ENCODE measurements around the gene RHBDD1. TPM values are rescaled to one million over a fixed set of nuclear protein-coding genes. Genes with fewer than 3 reads are reported as not detected.

The RHBDD1 gene
- total and polyA plus RNA-seq, 8 donors: 22.8 to 40.1 (median 25.3) TPM

GRCh38 chr2:226894752-226895151, 58.9 kb downstream of the RHBDD1 start:
- Histone ChIP-seq H3K4me1 (no peaks in the 10 kb centered on the region), H3K4me3 (no peak overlapping the region), H3K27ac (no peak overlapping the region), H3K9me3 (no peaks in the 10 kb centered on the region), H3K36me3 (peaks cover 0 to 7% of the 10 kb centered on the region in 2 donors), H3K27me3 (no peaks in the 10 kb centered on the region)
- no peak for TF ChIP-seq CTCF (IDR thresholded peaks at IDR 0.05)
- DNase-seq (no peak), ATAC-seq (no peak)
- intact Hi-C loops (cut with DNase I): no loop called here

- no peaks in the 10 kb centered on the region for H3K27me3 ChIP-seq
- TF ChIP-seq CTCF (IDR thresholded peaks at IDR 0.05): no peak
- no peaks in the 10 kb centered on the region for H3K9me3 ChIP-seq
- H3K4me1 ChIP-seq: no peaks in the 10 kb centered on the region
- peaks cover 0 to 7% of the 10 kb centered on the region in 2 donors for H3K36me3 ChIP-seq
- DNase-seq (no peak), ATAC-seq (no peak)
- H3K27ac ChIP-seq: no peak overlapping the region
- H3K4me3 ChIP-seq: no peak overlapping the region
- intact Hi-C loops (cut with DNase I): no loop called here
These were observed 59.7 kb downstream of the RHBDD1 start for GRCh38 chr2:226895579-226895978.

- intact Hi-C loops (cut with DNase I): no loop called here
These were observed 62.3 kb downstream of the RHBDD1 start for GRCh38 chr2:226898121-226898520.

GRCh38 chr2:226898897-226899296, 63.0 kb downstream of the RHBDD1 start:
- H3K27ac ChIP-seq: no peak overlapping the region
- ATAC-seq (peak; percentile 84), DNase-seq (peak in 2 of 4 donors; percentile 7 to 32)
- H3K4me1 ChIP-seq: no peaks in the 10 kb centered on the region
- intact Hi-C loops (cut with DNase I): no loop called here
- H3K9me3 ChIP-seq: no peaks in the 10 kb centered on the region
- H3K27me3 ChIP-seq: no peaks in the 10 kb centered on the region
- no peak overlapping the region for H3K4me3 ChIP-seq
- peaks cover 0 to 7% of the 10 kb centered on the region in 2 donors for H3K36me3 ChIP-seq
- TF ChIP-seq CTCF (IDR thresholded peaks at IDR 0.05): no peak

More at GRCh38 chr2:226898121-226898520, 62.3 kb downstream of the RHBDD1 start:
- Histone ChIP-seq H3K27me3 (no peaks in the 10 kb centered on the region), H3K27ac (no peak overlapping the region), H3K4me1 (no peaks in the 10 kb centered on the region), H3K9me3 (no peaks in the 10 kb centered on the region), H3K4me3 (no peak overlapping the region), H3K36me3 (peaks cover 0 to 7% of the 10 kb centered on the region in 2 donors)
- DNase-seq (no peak), ATAC-seq (no peak)
- TF ChIP-seq CTCF (IDR thresholded peaks at IDR 0.05): no peak

- H3K9me3 ChIP-seq: no peaks in the 10 kb centered on the region
- no peak overlapping the region for H3K4me3 ChIP-seq
- H3K36me3 ChIP-seq: no peaks in the 10 kb centered on the region
- H3K27ac ChIP-seq: no peak overlapping the region
- TF ChIP-seq CTCF (IDR thresholded peaks at IDR 0.05): no peak
- H3K27me3 ChIP-seq: no peaks in the 10 kb centered on the region
- DNase-seq (no peak), ATAC-seq (no peak)
- intact Hi-C loops (cut with DNase I): no loop called here
- no peaks in the 10 kb centered on the region for H3K4me1 ChIP-seq
These were observed 66.5 kb downstream of the RHBDD1 start for GRCh38 chr2:226902041-226902966.
